Skin of body (tissue), 2 donors: ENCODE results near the gene NFIA. TPM values are rescaled to one million over a fixed set of nuclear protein-coding genes. Genes with fewer than 3 reads are reported as not detected.

Experiments used
- DNase-seq: peaks from one replicate; lab custom pipeline; 2025; lab: John Stamatoyannopoulos, UW
- total RNA-seq: library from RNA; depleted of rRNA; stranded (reverse); fragments of >200 nt; gene quantifications from one replicate; pipeline ENCODE4 v1.2.3, GENCODE V29; 2014

Gene NFIA
- total RNA-seq, 1 donor from 2014 or later: 47.7 TPM

GRCh38 chr1:61083013-61083806, 849 bp downstream of the NFIA start:
- no peak for DNase-seq

DNA sequence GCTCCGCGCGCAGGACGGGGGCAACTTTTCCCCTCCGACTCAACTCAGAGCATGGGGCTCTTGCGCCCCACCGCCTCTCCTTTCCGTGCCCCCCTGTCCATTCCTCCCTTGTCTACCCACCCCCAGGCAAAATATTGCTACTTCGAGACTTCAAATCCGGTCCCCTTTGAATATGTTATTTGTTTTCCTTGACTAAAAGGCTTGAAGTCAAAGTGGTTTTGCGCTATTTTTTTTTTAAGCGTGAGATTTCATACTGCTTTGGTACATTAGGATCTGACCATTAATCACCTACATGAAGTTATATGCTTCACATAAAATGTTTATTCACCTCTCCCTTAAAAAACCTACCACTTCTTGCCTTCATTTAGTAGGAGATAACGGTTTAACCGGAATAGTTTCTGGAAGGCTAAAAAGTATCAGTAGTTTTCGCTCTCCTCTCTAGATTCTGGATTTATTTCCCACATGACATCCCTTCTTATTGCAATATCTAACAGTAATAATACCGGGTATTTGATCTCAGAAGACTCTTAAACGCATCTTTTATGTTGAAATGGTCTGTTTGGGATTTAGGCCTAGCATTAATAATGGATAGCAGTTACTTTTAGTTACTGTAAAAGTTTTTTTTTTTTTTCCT, 1.6 kb downstream of the NFIA start:
- no peak for DNase-seq

DNA sequence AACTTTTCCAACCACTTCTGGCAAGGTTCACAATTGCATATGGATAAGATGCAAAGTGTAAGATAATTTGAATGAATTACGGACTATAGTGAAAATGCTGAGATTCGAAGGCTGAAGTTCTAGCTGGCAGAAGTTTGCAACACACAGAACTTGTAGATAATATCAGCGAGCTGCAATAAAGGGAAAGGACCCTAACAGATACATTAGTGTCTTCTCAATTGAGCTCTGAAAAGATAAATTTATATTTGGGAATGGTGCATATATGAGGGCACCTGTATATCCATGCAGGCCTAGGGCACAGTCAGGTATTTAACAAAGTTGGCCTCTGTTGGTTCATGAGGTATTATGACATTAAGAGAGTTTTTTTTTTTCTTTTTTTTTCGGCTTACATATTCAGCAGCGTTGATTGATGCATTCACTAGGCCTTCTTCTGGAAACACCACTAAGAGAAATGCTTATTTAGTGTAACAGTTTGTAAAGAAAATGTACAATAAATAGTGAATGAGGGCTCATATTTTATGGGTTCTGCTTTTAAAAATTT, 2.2 kb downstream of the NFIA start:
- peak; percentile 38 for DNase-seq

DNA sequence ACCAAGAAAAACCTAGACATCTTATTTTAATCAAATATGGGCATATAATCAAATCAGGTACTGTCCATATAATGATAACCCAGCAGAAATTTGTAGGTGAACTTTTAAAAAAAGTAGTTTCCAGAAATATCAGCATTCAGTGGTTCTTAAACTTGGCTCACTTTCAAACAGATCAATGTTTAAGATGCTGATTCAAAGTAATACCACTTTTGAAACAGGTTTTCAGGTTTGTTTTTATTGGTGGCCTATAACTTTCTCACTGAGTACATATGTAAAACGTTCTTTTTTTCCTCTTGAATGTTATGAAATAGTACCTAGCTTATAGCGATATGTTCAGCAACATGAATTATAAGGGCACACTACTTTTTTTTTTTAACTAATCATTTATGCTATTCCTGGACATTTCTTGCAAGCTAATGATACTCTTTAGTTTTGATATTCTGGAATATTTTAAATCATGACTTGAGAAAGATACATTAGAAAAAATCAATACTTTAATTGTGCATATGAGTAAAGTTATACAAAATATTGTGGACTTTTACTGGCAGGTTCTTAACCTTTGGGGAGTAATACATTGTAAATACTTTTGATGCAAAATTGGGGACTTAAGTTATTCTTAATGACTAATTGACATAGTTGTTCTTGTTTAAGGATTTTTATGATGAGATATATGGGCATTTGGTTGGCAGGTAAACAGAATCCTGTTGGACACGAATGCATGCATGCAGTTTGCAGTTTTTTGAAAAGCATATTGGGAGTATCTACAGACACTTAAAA, 3.0 kb downstream of the NFIA start:
- DNase-seq: no peak

- DNase-seq: no peak
Observed at GRCh38 chr1:61085983-61086644, 3.8 kb downstream of the NFIA start.

- DNase-seq: no peak
Observed at GRCh38 chr1:61087571-61087970, 5.2 kb downstream of the NFIA start.

DNA sequence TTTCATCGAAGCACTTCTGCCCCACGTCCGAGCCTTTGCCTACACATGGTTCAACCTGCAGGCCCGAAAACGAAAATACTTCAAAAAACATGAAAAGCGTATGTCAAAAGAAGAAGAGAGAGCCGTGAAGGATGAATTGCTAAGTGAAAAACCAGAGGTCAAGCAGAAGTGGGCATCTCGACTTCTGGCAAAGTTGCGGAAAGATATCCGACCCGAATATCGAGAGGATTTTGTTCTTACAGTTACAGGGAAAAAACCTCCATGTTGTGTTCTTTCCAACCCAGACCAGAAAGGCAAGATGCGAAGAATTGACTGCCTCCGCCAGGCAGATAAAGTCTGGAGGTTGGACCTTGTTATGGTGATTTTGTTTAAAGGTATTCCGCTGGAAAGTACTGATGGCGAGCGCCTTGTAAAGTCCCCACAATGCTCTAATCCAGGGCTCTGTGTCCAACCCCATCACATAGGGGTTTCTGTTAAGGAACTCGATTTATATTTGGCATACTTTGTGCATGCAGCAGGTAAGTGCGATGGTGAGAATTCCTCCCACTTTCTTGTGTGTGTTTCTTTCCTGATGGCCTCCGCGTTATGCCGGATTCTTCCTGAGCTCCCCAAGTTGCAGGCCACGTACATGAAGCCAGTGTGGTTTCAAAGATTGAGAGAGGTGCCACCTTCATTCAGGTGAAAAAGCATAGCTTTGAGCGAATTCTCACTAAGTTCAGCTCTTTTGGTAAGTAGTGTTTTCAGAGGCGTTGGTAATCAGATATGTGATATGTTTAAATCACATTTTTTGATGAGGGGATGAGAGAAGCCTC, 6.0 kb downstream of the NFIA start:
- no peak for DNase-seq

- DNase-seq: no peak
Observed at GRCh38 chr1:61089338-61089737, 7.0 kb downstream of the NFIA start.

- peak; percentile 12 for DNase-seq
Observed at GRCh38 chr1:61089741-61090140, 7.4 kb downstream of the NFIA start.

GRCh38 chr1:61090546-61091202, 8.3 kb downstream of the NFIA start:
- no peak for DNase-seq

DNA sequence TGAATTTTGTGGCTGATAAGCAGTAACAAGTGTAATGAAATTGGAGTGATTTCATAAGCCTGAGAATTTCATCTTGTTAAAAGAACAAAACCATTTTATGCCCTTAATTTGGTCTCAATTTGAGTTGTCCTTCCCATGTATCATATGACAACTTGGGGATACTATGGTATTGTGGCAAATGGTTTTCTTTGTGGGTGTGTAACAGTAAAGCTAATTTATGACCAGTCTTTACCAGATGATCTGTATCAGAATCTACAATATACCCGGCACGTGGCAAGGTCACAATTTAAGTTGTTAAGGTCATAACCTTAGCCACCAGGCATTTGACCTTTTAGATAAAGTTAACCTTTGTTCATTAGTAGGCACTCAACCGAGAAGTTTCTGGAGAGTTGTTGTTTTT, 9.1 kb downstream of the NFIA start:
- no peak for DNase-seq

- no peak for DNase-seq
Observed at GRCh38 chr1:61092642-61093041, 10.3 kb downstream of the NFIA start.

DNA sequence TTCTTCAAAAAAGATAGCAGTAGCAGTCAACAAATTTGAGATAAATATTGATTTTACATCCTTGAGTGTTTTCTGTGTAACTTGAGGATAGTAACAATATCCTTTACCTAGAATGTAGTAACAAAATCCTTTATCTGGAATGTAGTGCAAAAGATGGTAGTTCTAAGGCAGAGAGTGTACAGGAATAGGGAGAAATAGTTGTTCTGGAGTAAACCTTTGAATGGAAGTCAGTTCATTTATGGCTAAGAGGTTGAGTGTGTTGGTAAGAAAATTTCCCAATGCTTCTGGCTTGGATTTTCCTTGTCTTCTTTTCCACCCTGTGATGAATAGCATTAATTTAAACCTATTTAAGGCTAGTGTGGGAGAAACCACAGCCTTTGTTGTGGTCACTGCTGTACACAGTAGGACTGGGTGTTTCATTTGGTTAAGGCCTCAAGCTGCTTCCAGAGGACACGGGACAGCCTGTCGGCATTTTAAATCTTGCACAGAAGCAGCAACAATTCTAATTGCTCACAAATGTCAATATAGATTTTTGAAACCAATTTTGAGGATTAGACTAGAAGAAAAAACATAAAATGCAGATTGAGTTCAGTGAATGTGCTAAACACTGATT, 11.3 kb downstream of the NFIA start:
- DNase-seq: no peak

GRCh38 chr1:61094677-61095469, 12.5 kb downstream of the NFIA start:
- DNase-seq: no peak

DNA sequence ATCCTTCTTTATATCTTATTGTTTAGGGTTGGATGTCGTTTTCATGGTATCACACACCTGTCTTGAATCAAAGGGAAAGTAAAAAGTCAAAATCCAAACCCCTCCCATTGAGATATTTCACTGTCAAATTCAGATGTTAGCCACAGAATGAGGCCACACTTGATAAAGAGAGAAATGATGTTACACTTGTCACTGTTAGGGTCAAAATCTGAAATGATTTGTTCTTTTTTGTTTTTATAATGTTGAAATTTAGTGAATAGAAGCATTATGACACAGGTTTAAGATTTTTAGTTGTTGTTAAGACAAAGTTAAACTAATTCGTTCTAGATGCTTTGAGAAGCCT, 13.1 kb downstream of the NFIA start:
- no peak for DNase-seq

DNA sequence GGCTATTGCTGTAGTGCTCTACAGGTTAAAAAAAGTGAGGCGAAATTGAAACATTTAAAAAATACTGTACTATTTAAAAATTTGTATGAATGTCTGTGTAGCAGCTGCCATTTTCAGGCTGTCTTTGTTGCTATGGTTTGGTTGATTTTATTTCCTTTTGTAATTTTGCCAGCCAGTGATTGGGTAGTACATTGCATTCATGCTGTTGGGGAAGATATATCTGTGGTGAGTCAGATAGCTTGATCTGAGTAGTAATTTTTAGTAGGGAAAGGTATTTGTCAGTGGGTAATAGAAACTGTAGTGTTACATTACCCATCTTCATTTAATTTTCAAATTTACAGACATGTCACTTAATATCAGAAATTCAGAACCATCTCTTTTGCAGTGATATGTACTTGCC, 15.0 kb downstream of the NFIA start:
- DNase-seq: no peak

DNA sequence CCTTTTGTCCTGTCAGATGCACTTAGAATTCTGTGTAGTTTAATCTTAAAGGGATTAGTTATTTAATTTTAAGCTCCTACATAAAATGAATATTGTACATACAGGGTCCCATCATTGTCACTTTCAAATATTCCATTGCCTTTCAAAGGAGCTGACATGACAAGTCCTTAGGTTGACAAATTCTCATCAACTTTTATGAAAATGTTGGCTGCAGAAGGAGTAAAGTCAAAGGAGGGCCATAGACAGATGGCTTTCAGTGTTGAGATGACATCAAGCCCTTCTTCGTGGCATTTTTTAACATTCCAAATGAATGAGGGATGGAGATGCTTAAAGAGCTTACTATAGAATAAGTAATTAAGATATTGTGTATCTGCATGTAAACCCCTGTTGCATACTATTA, 15.4 kb downstream of the NFIA start:
- peak; percentile 11 for DNase-seq

DNA sequence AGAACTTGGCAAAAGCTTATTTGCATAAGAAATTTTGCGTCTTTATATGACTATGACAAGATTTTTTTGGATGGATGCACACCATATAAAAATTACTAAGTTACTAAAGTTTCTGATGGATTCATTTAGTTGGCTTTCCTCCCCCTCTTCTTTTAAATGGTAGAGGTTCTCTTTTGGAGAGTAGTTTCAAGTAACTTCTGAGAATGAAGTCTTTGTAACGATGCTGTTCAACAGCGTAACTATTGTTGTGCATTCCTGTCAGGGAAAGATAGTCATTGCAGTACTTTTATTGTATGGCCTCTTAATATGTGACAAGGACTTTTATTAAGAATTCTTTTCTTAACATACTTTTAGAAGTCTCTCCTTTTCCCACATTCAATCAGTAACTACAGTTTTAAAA, 16.0 kb downstream of the NFIA start:
- DNase-seq: no peak

GRCh38 chr1:61098906-61099437, 16.6 kb downstream of the NFIA start:
- no peak for DNase-seq
